ENCODE results near the gene LZIC.

The LZIC gene

GRCh38 chr1:9888886-9889285 lies 54.3 kb downstream of the LZIC start:
- H3K4me3 ChIP-seq (ENCODE audit: low read length) = no peak overlapping the region
- no peak for DNase-seq (ENCODE audit: low read depth)
- TF ChIP-seq, protein P1, sequence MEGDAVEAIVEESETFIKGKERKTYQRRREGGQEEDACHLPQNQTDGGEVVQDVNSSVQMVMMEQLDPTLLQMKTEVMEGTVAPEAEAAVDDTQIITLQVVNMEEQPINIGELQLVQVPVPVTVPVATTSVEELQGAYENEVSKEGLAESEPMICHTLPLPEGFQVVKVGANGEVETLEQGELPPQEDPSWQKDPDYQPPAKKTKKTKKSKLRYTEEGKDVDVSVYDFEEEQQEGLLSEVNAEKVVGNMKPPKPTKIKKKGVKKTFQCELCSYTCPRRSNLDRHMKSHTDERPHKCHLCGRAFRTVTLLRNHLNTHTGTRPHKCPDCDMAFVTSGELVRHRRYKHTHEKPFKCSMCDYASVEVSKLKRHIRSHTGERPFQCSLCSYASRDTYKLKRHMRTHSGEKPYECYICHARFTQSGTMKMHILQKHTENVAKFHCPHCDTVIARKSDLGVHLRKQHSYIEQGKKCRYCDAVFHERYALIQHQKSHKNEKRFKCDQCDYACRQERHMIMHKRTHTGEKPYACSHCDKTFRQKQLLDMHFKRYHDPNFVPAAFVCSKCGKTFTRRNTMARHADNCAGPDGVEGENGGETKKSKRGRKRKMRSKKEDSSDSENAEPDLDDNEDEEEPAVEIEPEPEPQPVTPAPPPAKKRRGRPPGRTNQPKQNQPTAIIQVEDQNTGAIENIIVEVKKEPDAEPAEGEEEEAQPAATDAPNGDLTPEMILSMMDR (conservative IDR thresholded peaks at IDR 0.05; ENCODE audit: low read depth, low read length) = no peak

- no peak overlapping the region for H3K4me3 ChIP-seq (ENCODE audit: low read length)
- DNase-seq (ENCODE audit: low read depth) = no peak
- TF ChIP-seq, protein P1 (conservative IDR thresholded peaks at IDR 0.05; ENCODE audit: low read depth, low read length) = no peak
Observed at GRCh38 chr1:9887070-9887469, 56.1 kb downstream of the LZIC start.

DNA sequence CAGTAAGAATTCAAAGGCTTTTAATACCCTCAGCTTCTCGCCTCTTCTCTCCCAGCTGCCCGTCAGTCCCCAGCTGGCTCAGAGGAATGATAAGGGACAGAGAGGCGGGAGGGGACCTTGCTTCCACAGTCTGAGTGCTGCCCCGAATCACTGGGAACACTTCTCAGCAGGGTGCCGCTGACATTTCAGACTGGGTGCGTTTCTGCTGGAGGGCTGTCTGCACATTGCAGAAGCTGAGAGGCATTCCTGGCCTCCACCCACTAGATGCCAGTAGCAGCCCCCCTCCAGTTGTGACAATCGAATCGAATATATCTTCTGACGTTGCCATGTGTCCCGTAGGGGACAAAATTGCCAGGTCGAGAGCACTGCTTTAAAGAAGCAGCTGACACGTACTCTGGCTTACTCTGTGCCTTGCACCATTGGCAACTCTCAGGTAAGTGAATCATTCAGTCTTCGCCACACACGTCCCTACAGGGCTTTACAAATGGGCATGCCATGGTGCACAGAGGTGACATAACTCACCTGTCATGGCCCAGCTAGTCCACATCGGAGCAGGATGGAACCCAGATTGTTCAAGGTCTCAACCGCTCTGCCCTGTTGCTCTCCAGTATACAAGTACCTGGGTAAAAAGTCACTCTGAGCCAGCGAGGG lies 57.0 kb downstream of the LZIC start:
- TF ChIP-seq, protein P1 (conservative IDR thresholded peaks at IDR 0.05; ENCODE audit: low read depth, low read length) = no peak
- H3K4me3 ChIP-seq (ENCODE audit: low read length) = no peak overlapping the region
- no peak for DNase-seq (ENCODE audit: low read depth)

GRCh38 chr1:9884805-9885204 lies 58.4 kb downstream of the LZIC start:
- no peak overlapping the region for H3K4me3 ChIP-seq (ENCODE audit: low read length)
- TF ChIP-seq, protein P1 (conservative IDR thresholded peaks at IDR 0.05; ENCODE audit: low read depth, low read length) = no peak
- DNase-seq (ENCODE audit: low read depth) = no peak

DNA sequence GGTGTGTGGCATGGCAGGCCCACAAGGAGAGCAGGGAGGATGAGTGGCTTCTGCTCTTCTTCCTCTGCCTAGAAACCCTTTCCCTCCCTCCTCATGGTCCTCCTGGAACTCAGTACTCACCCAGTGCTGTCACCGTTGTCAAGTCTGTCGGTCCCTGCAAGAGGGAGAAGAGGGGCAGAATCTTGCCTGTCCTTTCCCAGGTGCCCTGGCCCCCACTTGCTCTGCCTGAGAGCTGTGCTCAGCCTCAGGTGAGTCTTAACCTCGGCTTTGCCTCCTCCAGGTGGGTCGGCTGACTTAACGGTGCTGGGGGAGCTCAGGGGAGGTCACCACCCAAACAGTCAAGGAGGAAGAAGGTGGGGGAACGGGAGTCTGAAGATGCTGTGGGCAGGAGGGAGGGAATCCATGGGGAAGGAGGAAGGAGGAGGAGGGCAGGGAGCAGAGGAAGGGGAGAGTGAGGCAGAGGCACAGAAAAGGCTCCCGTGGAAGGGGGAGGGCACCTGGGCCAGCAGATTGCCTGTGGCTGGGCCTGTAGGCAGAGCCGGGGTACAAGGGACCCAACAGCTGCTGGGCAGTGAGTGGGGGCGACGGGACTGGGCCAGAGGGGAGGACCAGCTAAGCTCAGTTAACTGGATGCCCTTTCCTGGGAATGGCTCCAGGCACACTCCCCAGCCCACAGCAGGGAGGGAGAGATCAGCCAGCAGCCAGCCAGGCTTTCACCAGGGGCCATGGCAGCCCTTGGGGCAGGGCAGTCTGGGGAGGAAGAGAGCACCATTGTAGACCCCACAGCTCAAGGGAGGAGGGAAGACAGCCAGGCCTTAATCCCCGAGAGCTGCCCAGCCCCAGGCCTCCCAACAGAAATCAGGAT lies 59.4 kb downstream of the LZIC start:
- TF ChIP-seq, protein P1 (conservative IDR thresholded peaks at IDR 0.05; ENCODE audit: low read depth, low read length) = no peak
- H3K4me3 ChIP-seq (ENCODE audit: low read length) = no peak overlapping the region
- no peak for DNase-seq (ENCODE audit: low read depth)

- TF ChIP-seq, protein P1 (conservative IDR thresholded peaks at IDR 0.05; ENCODE audit: low read depth, low read length) = no peak
- no peak for DNase-seq (ENCODE audit: low read depth)
- no peak overlapping the region for H3K4me3 ChIP-seq (ENCODE audit: low read length)
Observed at GRCh38 chr1:9882945-9883303, 60.3 kb downstream of the LZIC start.
